ENCODE data around the gene ESPNL.

- TF ChIP-seq EP300 (IDR thresholded peaks at IDR 0.05) (no peak), CTCF (IDR thresholded peaks at IDR 0.05) (no peak), POLR2A (IDR thresholded peaks at IDR 0.05) (no peak)
Observed at GRCh38 chr2:238130696-238131628, 30.8 kb downstream of the ESPNL start.
